Measurements from ENCODE around the gene NUBP2.
A peak's percentile ranks its signal among the peaks of the same experiment; 100 is the strongest.

The NUBP2 gene

GRCh38 chr16:1772908-1773702, 9.7 kb upstream of the NUBP2 start, which contains the start of gene MRPS34:
TSS of gene MRPS34 (minus strand) at chr16:1773134. CDS start at chr16:1773119, 15 bp downstream.
- DNase-seq, result peak; percentile 51 to 58

GRCh38 chr16:1773703-1774447, 8.9 kb upstream of the NUBP2 start:
- peak; percentile 10 to 20 for DNase-seq

GRCh38 chr16:1774448-1774780, 8.3 kb upstream of the NUBP2 start:
- DNase-seq, result no peak

GRCh38 chr16:1775006-1775845, 7.5 kb upstream of the NUBP2 start:
- no peak for DNase-seq

- DNase-seq, result no peak
Observed at GRCh38 chr16:1775846-1776671, 6.7 kb upstream of the NUBP2 start.

GRCh38 chr16:1776672-1776955, 6.1 kb upstream of the NUBP2 start:
- DNase-seq, result no peak

- DNase-seq, result no peak
Observed at GRCh38 chr16:1776991-1777374, 5.8 kb upstream of the NUBP2 start.

GRCh38 chr16:1777375-1778199, 5.2 kb upstream of the NUBP2 start:
- no peak for DNase-seq

GRCh38 chr16:1778200-1779179, 4.3 kb upstream of the NUBP2 start:
- DNase-seq, result no peak

GRCh38 chr16:1779234-1779701, 3.5 kb upstream of the NUBP2 start:
- no peak for DNase-seq

- DNase-seq, result no peak
Observed at GRCh38 chr16:1779741-1780676, 2.8 kb upstream of the NUBP2 start.

- no peak for DNase-seq
Observed at GRCh38 chr16:1780677-1781072, 2.1 kb upstream of the NUBP2 start.

GRCh38 chr16:1781254-1781653, 1.5 kb upstream of the NUBP2 start:
- DNase-seq, result no peak

GRCh38 chr16:1781758-1782407, 877 bp upstream of the NUBP2 start:
- peak; percentile 4 to 10 for DNase-seq

- no peak for DNase-seq
Observed at GRCh38 chr16:1784977-1785845, 2.5 kb downstream of the NUBP2 start.

- DNase-seq, result no peak
Observed at GRCh38 chr16:1785846-1786170, 3.0 kb downstream of the NUBP2 start.

- DNase-seq, result no peak
Observed at GRCh38 chr16:1786242-1787055, 3.7 kb downstream of the NUBP2 start.

Measured in AML-193 (cell line).